VCaP (cell line): ENCODE measurements around the gene ERVMER34-1.

Experiments used
- H3K27ac ChIP-seq: fragments of 450-650 bp; 2 replicates; pipeline ENCODE4 v1.5.1; 2017
- TF ChIP-seq, protein P1 (sequence below): fragments of 450-650 bp; conservative IDR thresholded peaks from 2 replicates; pipeline ENCODE4 v1.5.1; 2017; ENCODE audit warnings: mild to moderate bottlenecking, moderate library complexity

The ERVMER34-1 gene

GRCh38 chr4:52718123-52718522 lies 33.1 kb downstream of the ERVMER34-1 start:
- no peak overlapping the region for H3K27ac ChIP-seq
- TF ChIP-seq, protein P1, sequence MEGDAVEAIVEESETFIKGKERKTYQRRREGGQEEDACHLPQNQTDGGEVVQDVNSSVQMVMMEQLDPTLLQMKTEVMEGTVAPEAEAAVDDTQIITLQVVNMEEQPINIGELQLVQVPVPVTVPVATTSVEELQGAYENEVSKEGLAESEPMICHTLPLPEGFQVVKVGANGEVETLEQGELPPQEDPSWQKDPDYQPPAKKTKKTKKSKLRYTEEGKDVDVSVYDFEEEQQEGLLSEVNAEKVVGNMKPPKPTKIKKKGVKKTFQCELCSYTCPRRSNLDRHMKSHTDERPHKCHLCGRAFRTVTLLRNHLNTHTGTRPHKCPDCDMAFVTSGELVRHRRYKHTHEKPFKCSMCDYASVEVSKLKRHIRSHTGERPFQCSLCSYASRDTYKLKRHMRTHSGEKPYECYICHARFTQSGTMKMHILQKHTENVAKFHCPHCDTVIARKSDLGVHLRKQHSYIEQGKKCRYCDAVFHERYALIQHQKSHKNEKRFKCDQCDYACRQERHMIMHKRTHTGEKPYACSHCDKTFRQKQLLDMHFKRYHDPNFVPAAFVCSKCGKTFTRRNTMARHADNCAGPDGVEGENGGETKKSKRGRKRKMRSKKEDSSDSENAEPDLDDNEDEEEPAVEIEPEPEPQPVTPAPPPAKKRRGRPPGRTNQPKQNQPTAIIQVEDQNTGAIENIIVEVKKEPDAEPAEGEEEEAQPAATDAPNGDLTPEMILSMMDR, result no peak

GRCh38 chr4:52716364-52717151 lies 34.7 kb downstream of the ERVMER34-1 start:
- TF ChIP-seq, protein P1, result no peak
- H3K27ac ChIP-seq, result peak overlapping the region; percentile 13; the same call in 1 of the 2 replicates

DNA sequence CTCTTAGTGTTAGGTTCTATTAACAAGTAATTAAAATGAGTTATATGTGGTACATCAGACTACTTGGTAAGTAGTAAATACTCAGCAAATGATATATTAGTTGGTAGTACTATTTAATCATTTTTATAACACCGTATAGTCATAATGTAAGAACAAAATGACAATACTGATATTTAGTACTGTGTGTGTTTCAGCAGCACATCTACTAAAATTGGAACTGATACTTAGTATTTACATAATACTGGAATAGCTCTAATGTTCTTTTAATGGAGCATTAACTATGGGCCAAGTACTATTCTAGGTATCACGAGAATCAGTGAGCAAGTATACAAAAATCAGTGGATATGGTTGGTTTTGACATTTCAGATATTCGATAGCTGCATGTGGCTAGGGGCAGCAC lies 35.3 kb downstream of the ERVMER34-1 start:
- no peak overlapping the region; the same call in 1 of the 2 replicates for H3K27ac ChIP-seq
- TF ChIP-seq, protein P1, result no peak

GRCh38 chr4:52715255-52715897 lies 35.8 kb downstream of the ERVMER34-1 start:
- TF ChIP-seq, protein P1, result no peak
- H3K27ac ChIP-seq, result peak overlapping the region; percentile 92

DNA sequence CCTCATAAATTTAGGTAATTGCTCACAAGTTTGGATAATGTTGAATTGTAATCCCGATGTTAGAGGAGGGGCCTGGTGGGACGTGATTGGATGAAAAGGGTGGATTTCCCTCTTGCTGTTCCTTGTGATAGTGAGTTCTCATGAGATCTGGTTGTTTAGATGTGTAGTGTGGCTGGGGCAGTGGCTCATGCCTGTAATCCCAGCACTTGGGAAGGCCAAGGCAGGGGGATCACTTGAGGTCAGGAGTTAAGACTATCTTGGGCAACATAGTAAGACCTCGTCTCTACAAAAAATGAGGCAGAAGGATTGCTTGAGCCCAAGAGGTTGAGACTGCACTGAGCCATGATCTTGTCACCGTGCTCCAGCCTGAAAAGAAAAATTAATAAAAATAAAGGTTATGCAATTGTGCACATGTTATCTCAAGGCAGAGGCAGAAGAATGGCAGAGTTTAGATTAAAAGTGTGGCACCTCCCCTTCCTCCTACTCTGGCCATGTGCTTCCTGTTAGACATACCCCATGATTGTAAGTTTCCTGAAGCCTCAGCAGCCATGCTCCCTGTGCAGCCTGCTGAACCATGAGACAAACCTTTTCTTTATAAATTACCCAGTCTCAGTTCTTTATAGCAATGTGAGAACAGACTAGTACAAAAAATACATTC lies 36.5 kb downstream of the ERVMER34-1 start:
- TF ChIP-seq, protein P1, result no peak
- peak overlapping the region; percentile 92 for H3K27ac ChIP-seq

GRCh38 chr4:52713456-52713937 lies 37.7 kb downstream of the ERVMER34-1 start:
- TF ChIP-seq, protein P1, result no peak
- H3K27ac ChIP-seq, result peak overlapping the region; percentile 92
